Measurements from ENCODE around the gene LINS1.

LINS1 gene

GRCh38 chr15:100580414-100580813, 21.6 kb downstream of the LINS1 start:
- 0 out of 2 replicates have a peak, but pooled peaks cover 7% of the 10 kb centered on the region for H3K36me3 ChIP-seq (ENCODE audit: insufficient read depth, low read length)
- H3K4me1 ChIP-seq (ENCODE audit: control insufficient read depth, insufficient read depth, low read length, unreplicated experiment), result no peaks in the 10 kb centered on the region
- H3K27me3 ChIP-seq (ENCODE audit: insufficient read depth, low read length), result no peaks in the 10 kb centered on the region
- H3K4me3 ChIP-seq (ENCODE audit: low read depth, low read length), result no peak overlapping the region
- H3K27ac ChIP-seq (ENCODE audit: low read depth, low read length), result no peak overlapping the region
- peaks cover 9% of the 10 kb centered on the region for H3K79me2 ChIP-seq (ENCODE audit: control insufficient read depth, insufficient read depth, low read length, unreplicated experiment)
- no peak overlapping the region for H2AFZ ChIP-seq (ENCODE audit: low read length, unreplicated experiment)

- no peak overlapping the region for H3K4me3 ChIP-seq (ENCODE audit: low read depth, low read length)
- H3K27ac ChIP-seq (ENCODE audit: low read depth, low read length), result no peak overlapping the region
- H2AFZ ChIP-seq (ENCODE audit: low read length, unreplicated experiment), result no peak overlapping the region
- peaks cover 6% of the 10 kb centered on the region; the same call in 1 of the 2 replicates for H3K36me3 ChIP-seq (ENCODE audit: insufficient read depth, low read length)
- no peaks in the 10 kb centered on the region for H3K4me1 ChIP-seq (ENCODE audit: control insufficient read depth, insufficient read depth, low read length, unreplicated experiment)
- no peaks in the 10 kb centered on the region for H3K27me3 ChIP-seq (ENCODE audit: insufficient read depth, low read length)
- no peaks in the 10 kb centered on the region for H3K79me2 ChIP-seq (ENCODE audit: control insufficient read depth, insufficient read depth, low read length, unreplicated experiment)
Observed at GRCh38 chr15:100573526-100573925, 28.5 kb downstream of the LINS1 start.

- Histone ChIP-seq H3K4me3 (ENCODE audit: low read depth, low read length) (no peak overlapping the region), H3K36me3 (ENCODE audit: insufficient read depth, low read length) (peaks cover 10% of the 10 kb centered on the region; the same call in 1 of the 2 replicates), H2AFZ (ENCODE audit: low read length, unreplicated experiment) (no peak overlapping the region), H3K27ac (ENCODE audit: low read depth, low read length) (no peak overlapping the region), H3K79me2 (ENCODE audit: control insufficient read depth, insufficient read depth, low read length, unreplicated experiment) (no peaks in the 10 kb centered on the region), H3K27me3 (ENCODE audit: insufficient read depth, low read length) (no peaks in the 10 kb centered on the region), H3K4me1 (ENCODE audit: control insufficient read depth, insufficient read depth, low read length, unreplicated experiment) (no peaks in the 10 kb centered on the region)
Observed at GRCh38 chr15:100572362-100572983, 29.5 kb downstream of the LINS1 start.

GRCh38 chr15:100571592-100572167, 30.3 kb downstream of the LINS1 start:
- no peak overlapping the region for H2AFZ ChIP-seq (ENCODE audit: low read length, unreplicated experiment)
- H3K27me3 ChIP-seq (ENCODE audit: insufficient read depth, low read length), result no peaks in the 10 kb centered on the region
- no peak overlapping the region for H3K27ac ChIP-seq (ENCODE audit: low read depth, low read length)
- no peaks in the 10 kb centered on the region for H3K4me1 ChIP-seq (ENCODE audit: control insufficient read depth, insufficient read depth, low read length, unreplicated experiment)
- no peaks in the 10 kb centered on the region for H3K79me2 ChIP-seq (ENCODE audit: control insufficient read depth, insufficient read depth, low read length, unreplicated experiment)
- H3K36me3 ChIP-seq (ENCODE audit: insufficient read depth, low read length), result peaks cover 10% of the 10 kb centered on the region; the same call in 1 of the 2 replicates
- no peak overlapping the region for H3K4me3 ChIP-seq (ENCODE audit: low read depth, low read length)

- no peaks in the 10 kb centered on the region for H3K79me2 ChIP-seq (ENCODE audit: control insufficient read depth, insufficient read depth, low read length, unreplicated experiment)
- H3K4me1 ChIP-seq (ENCODE audit: control insufficient read depth, insufficient read depth, low read length, unreplicated experiment), result no peaks in the 10 kb centered on the region
- H3K27ac ChIP-seq (ENCODE audit: low read depth, low read length), result no peak overlapping the region
- H3K27me3 ChIP-seq (ENCODE audit: insufficient read depth, low read length), result no peaks in the 10 kb centered on the region
- H2AFZ ChIP-seq (ENCODE audit: low read length, unreplicated experiment), result no peak overlapping the region
- H3K36me3 ChIP-seq (ENCODE audit: insufficient read depth, low read length), result peaks cover 10% of the 10 kb centered on the region; the same call in 1 of the 2 replicates
- no peak overlapping the region for H3K4me3 ChIP-seq (ENCODE audit: low read depth, low read length)
Observed at GRCh38 chr15:100570735-100571313, 31.2 kb downstream of the LINS1 start.

GRCh38 chr15:100570275-100570674, 31.7 kb downstream of the LINS1 start:
- Histone ChIP-seq H3K79me2 (ENCODE audit: control insufficient read depth, insufficient read depth, low read length, unreplicated experiment) (no peaks in the 10 kb centered on the region), H3K27me3 (ENCODE audit: insufficient read depth, low read length) (no peaks in the 10 kb centered on the region), H3K36me3 (ENCODE audit: insufficient read depth, low read length) (peaks cover 10% of the 10 kb centered on the region; the same call in 1 of the 2 replicates), H3K4me1 (ENCODE audit: control insufficient read depth, insufficient read depth, low read length, unreplicated experiment) (no peaks in the 10 kb centered on the region), H2AFZ (ENCODE audit: low read length, unreplicated experiment) (no peak overlapping the region), H3K4me3 (ENCODE audit: low read depth, low read length) (no peak overlapping the region), H3K27ac (ENCODE audit: low read depth, low read length) (no peak overlapping the region)

GRCh38 chr15:100569391-100569790, 32.6 kb downstream of the LINS1 start:
- Histone ChIP-seq H3K36me3 (ENCODE audit: insufficient read depth, low read length) (peaks cover 10% of the 10 kb centered on the region; the same call in 1 of the 2 replicates), H3K4me3 (ENCODE audit: low read depth, low read length) (no peak overlapping the region), H3K27ac (ENCODE audit: low read depth, low read length) (no peak overlapping the region), H3K79me2 (ENCODE audit: control insufficient read depth, insufficient read depth, low read length, unreplicated experiment) (no peaks in the 10 kb centered on the region), H2AFZ (ENCODE audit: low read length, unreplicated experiment) (no peak overlapping the region), H3K27me3 (ENCODE audit: insufficient read depth, low read length) (no peaks in the 10 kb centered on the region), H3K4me1 (ENCODE audit: control insufficient read depth, insufficient read depth, low read length, unreplicated experiment) (no peaks in the 10 kb centered on the region)

- Histone ChIP-seq H3K27ac (ENCODE audit: low read depth, low read length) (no peak overlapping the region), H3K4me3 (ENCODE audit: low read depth, low read length) (no peak overlapping the region), H3K79me2 (ENCODE audit: control insufficient read depth, insufficient read depth, low read length, unreplicated experiment) (no peaks in the 10 kb centered on the region), H2AFZ (ENCODE audit: low read length, unreplicated experiment) (no peak overlapping the region), H3K36me3 (ENCODE audit: insufficient read depth, low read length) (peaks cover 10% of the 10 kb centered on the region; the same call in 1 of the 2 replicates), H3K27me3 (ENCODE audit: insufficient read depth, low read length) (no peaks in the 10 kb centered on the region), H3K4me1 (ENCODE audit: control insufficient read depth, insufficient read depth, low read length, unreplicated experiment) (no peaks in the 10 kb centered on the region)
Observed at GRCh38 chr15:100566850-100567628, 34.9 kb downstream of the LINS1 start.

GRCh38 chr15:100565591-100565990, 36.4 kb downstream of the LINS1 start:
- H3K79me2 ChIP-seq (ENCODE audit: control insufficient read depth, insufficient read depth, low read length, unreplicated experiment), result no peaks in the 10 kb centered on the region
- H3K4me1 ChIP-seq (ENCODE audit: control insufficient read depth, insufficient read depth, low read length, unreplicated experiment), result no peaks in the 10 kb centered on the region
- no peak overlapping the region for H3K4me3 ChIP-seq (ENCODE audit: low read depth, low read length)
- no peaks in the 10 kb centered on the region for H3K27me3 ChIP-seq (ENCODE audit: insufficient read depth, low read length)
- H3K27ac ChIP-seq (ENCODE audit: low read depth, low read length), result no peak overlapping the region
- peaks cover 5% of the 10 kb centered on the region; the same call in 1 of the 2 replicates for H3K36me3 ChIP-seq (ENCODE audit: insufficient read depth, low read length)
- no peak overlapping the region for H2AFZ ChIP-seq (ENCODE audit: low read length, unreplicated experiment)

GRCh38 chr15:100560323-100560722, 41.7 kb downstream of the LINS1 start:
- Histone ChIP-seq H3K4me3 (ENCODE audit: low read depth, low read length) (no peak overlapping the region), H3K27ac (ENCODE audit: low read depth, low read length) (no peak overlapping the region), H3K27me3 (ENCODE audit: insufficient read depth, low read length) (no peaks in the 10 kb centered on the region), H3K4me1 (ENCODE audit: control insufficient read depth, insufficient read depth, low read length, unreplicated experiment) (no peaks in the 10 kb centered on the region), H3K79me2 (ENCODE audit: control insufficient read depth, insufficient read depth, low read length, unreplicated experiment) (no peaks in the 10 kb centered on the region), H3K36me3 (ENCODE audit: insufficient read depth, low read length) (no peaks in the 10 kb centered on the region), H2AFZ (ENCODE audit: low read length, unreplicated experiment) (no peak overlapping the region)

Measured in ACC112 (cell line).